Vagina (tissue), 2 donors: ENCODE data around the gene HMX3. TPM values are rescaled to one million over a fixed set of nuclear protein-coding genes. Genes with fewer than 3 reads are reported as not detected.

Source experiments
- DNase-seq, 2 donors: peaks; one replicate each; pipeline ENCODE4 v3.0.0-alpha.2; 2017; ENCODE audit errors: extremely low spot score in 2 of 2
- H3K27ac ChIP-seq: fragments of 200-600 bp; sonication (generic); one replicate; pipeline ENCODE4 v1.5.1; 2019
- H3K27me3 ChIP-seq: fragments of 200-600 bp; sonication (generic); one replicate; pipeline ENCODE4 v1.5.1; 2019
- H3K36me3 ChIP-seq, 2 donors: fragments of 200-600 bp; sonication (generic); one replicate each; pipeline ENCODE4 v1.5.1; 2017 to 2019
- H3K4me1 ChIP-seq: fragments of 200-600 bp; sonication (generic); one replicate; pipeline ENCODE4 v1.5.1; 2019
- H3K4me3 ChIP-seq, 2 donors: fragments of 200-600 bp; sonication (generic); 1 replicate in 1 of 2; 2 replicates in 1 of 2; pipeline ENCODE4 v1.5.1; 2016 to 2019
- H3K9me3 ChIP-seq: fragments of 200-600 bp; sonication (generic); one replicate; pipeline ENCODE4 v1.5.1; 2019
- CTCF ChIP-seq, 3 experiments: fragments of 450-650 bp in 2 of 3; fragments of 200-600 bp in 1 of 3; sonication (generic) in 1 of 3; IDR thresholded peaks; one replicate each; pipeline ENCODE4 v1.5.1; 2017 to 2019; ENCODE audit warnings: antibody characterized with exemption in 3 of 3, mild to moderate bottlenecking in 2 of 3, moderate library complexity in 2 of 3
- POLR2A ChIP-seq, 2 donors: fragments of 450-650 bp; IDR thresholded peaks; one replicate each; pipeline ENCODE4 v1.6.1; 2017; ENCODE audit warnings: antibody characterized with exemption in 2 of 2, mild to moderate bottlenecking in 2 of 2, moderate library complexity in 2 of 2
- POLR2AphosphoS5 ChIP-seq, 2 donors: sonication (generic); formaldehyde crosslinking; IDR thresholded peaks; one replicate each; pipeline ENCODE4 v1.9.0; 2017; ENCODE audit warnings: antibody characterized with exemption in 2 of 2, mild to moderate bottlenecking in 2 of 2, low read depth in 1 of 2; ENCODE audit not compliant: insufficient read depth in 1 of 2
- intact Hi-C: fragments of 100-400 bp; cut with DNase I; formaldehyde crosslinking; loops from one replicate; pipeline ENCODE4 v1.15.1; 2023
- total RNA-seq: library from RNA; depleted of rRNA; stranded (reverse); fragments of >200 nt; gene quantifications from one replicate; pipeline ENCODE4 v1.2.3, GENCODE V29; 2016

The HMX3 gene
- total RNA-seq, 1 donor from 2014 or later: not detected

- peak; percentile 99 for DNase-seq
- peak within 1 kb of the TSS; percentile 91 for H3K27ac ChIP-seq
- peaks cover 60% of the 10 kb centered on the region for H3K4me1 ChIP-seq
- peaks cover 0 to 26% of the 10 kb centered on the region in 2 donors for H3K36me3 ChIP-seq
- TF ChIP-seq CTCF (IDR thresholded peaks at IDR 0.05) (no peak), POLR2A (IDR thresholded peaks at IDR 0.05) (peak in 1 of 2 donors; percentile 70), POLR2AphosphoS5 (IDR thresholded peaks at IDR 0.05; ENCODE audit: insufficient read depth in 1 of 2, low read depth in 1 of 2) (peak; percentile 93 to 98)
- H3K9me3 ChIP-seq: no peaks in the 10 kb centered on the region
- H3K27me3 ChIP-seq: peaks cover 16% of the 10 kb centered on the region
- intact Hi-C loops: no loop called here
- H3K4me3 ChIP-seq: peak within 1 kb of the TSS; percentile 98 to 99
These were observed 18.4 kb downstream of the HMX3 start, which contains the start of gene BUB3 for GRCh38 chr10:123154092-123154710. Gene BUB3 (plus strand): TSS chr10:123154402. CDS start chr10:123154918, 516 bp downstream.

DNA sequence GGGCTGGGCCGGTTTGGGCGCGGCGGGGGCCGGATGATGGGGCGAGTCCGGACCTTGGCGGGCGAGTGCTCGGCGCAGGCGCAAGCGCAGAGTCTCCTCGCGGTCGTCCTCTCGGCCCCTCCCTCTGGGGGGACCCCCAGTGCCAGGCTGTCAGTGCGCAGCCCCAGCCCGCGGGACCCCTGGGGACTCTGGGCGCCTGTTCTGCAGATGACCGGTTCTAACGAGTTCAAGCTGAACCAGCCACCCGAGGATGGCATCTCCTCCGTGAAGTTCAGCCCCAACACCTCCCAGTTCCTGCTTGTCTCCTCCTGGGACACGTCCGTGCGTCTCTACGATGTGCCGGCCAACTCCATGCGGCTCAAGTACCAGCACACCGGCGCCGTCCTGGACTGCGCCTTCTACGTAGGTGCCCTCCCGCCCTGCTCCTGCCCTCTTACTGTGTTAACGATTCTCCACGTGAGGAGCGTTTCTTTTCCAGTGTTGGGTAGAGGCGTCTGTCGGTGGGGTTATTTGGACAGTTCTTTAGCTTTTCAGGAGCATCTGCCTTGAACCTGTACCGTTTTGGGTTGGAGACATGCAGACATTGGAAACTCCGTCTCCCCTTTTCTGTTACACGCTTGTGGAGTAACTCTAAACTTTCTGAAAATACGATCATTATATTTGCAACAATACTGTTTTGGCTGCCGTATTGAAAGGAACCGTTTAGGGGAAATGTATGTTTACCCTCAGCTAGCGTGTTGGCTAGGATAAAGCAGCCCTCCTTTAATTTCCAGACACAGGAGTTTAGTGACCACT, 19.1 kb downstream of the HMX3 start:
- DNase-seq: peak in 1 of 2 donors; percentile 86
- H3K27ac ChIP-seq: peak overlapping the region; percentile 91
- peak overlapping the region; percentile 98 to 99 for H3K4me3 ChIP-seq
- peaks cover 0 to 26% of the 10 kb centered on the region in 2 donors for H3K36me3 ChIP-seq
- no peak for TF ChIP-seq POLR2AphosphoS5 (IDR thresholded peaks at IDR 0.05; ENCODE audit: insufficient read depth in 1 of 2, low read depth in 1 of 2)
- TF ChIP-seq CTCF (IDR thresholded peaks at IDR 0.05): no peak
- no peak for TF ChIP-seq POLR2A (IDR thresholded peaks at IDR 0.05)
- intact Hi-C loops: no loop called here
- peaks cover 9% of the 10 kb centered on the region for H3K27me3 ChIP-seq
- H3K9me3 ChIP-seq: no peaks in the 10 kb centered on the region
- H3K4me1 ChIP-seq: peaks cover 53% of the 10 kb centered on the region

DNA sequence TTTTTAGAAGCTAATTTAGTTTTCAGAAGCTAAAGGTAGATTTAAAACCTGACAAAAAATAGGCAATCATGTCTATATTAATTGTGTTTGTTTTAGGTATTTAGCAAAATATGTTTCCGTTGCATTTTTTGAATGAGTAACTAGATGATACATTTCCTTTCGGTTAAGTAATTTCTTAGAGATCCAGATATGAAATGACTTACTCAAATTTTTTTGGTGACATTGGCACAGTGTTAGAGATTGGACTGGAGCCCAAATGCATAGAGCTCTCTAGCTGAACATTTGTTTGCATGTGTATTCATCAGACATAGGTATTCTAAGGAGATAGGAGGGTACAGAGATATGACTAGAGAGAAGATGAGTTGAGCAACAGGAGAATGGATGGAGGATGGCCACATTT, 20.3 kb downstream of the HMX3 start:
- peaks cover 41% of the 10 kb centered on the region for H3K4me1 ChIP-seq
- no peaks in the 10 kb centered on the region for H3K9me3 ChIP-seq
- H3K27ac ChIP-seq: no peak overlapping the region
- no peak for TF ChIP-seq POLR2A (IDR thresholded peaks at IDR 0.05)
- no peak for TF ChIP-seq POLR2AphosphoS5 (IDR thresholded peaks at IDR 0.05; ENCODE audit: insufficient read depth in 1 of 2, low read depth in 1 of 2)
- no peak for TF ChIP-seq CTCF (IDR thresholded peaks at IDR 0.05)
- no peak for DNase-seq
- intact Hi-C loops: no loop called here
- H3K36me3 ChIP-seq: peaks cover 0 to 36% of the 10 kb centered on the region in 2 donors
- no peaks in the 10 kb centered on the region for H3K27me3 ChIP-seq
- H3K4me3 ChIP-seq: no peak overlapping the region

DNA sequence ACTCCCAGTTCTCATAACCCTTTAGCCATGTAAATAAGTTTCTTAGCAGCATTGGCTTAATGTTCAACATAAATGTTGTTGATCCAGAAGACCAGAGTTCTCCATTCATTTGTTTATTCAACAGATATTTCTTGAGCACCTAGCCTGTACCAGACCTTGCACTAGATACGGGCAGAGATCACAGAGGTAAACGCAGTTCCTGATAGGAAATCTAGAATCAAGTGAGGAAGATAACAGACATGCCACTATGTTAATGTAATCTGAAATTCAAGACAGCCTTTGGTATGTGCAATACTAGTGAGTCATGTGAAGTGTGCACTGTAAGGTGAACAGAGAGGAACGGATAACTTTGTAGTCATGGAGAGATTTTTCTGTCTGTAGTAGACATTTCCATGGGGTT, 21.4 kb downstream of the HMX3 start:
- peaks cover 36% of the 10 kb centered on the region for H3K4me1 ChIP-seq
- H3K27ac ChIP-seq: no peak overlapping the region
- H3K27me3 ChIP-seq: no peaks in the 10 kb centered on the region
- intact Hi-C loops: no loop called here
- no peaks in the 10 kb centered on the region for H3K9me3 ChIP-seq
- TF ChIP-seq POLR2AphosphoS5 (IDR thresholded peaks at IDR 0.05; ENCODE audit: insufficient read depth in 1 of 2, low read depth in 1 of 2): no peak
- TF ChIP-seq POLR2A (IDR thresholded peaks at IDR 0.05): no peak
- TF ChIP-seq CTCF (IDR thresholded peaks at IDR 0.05): no peak
- H3K36me3 ChIP-seq: peaks cover 0 to 46% of the 10 kb centered on the region in 2 donors
- no peak for DNase-seq
- H3K4me3 ChIP-seq: no peak overlapping the region
